Heart left ventricle (tissue), 16 donors: ENCODE data around the gene UBAP1L. TPM values are rescaled to one million over a fixed set of nuclear protein-coding genes. Genes with fewer than 3 reads are reported as not detected.

Experiments
- ATAC-seq, 4 donors: fragments of 200-7000 bp; cut with Tn5 transposase; one replicate each; pipeline ENCODE4 v1.9.1; 2020 to 2022; ENCODE audit warnings: moderate library complexity in 4 of 4, mild to moderate bottlenecking in 3 of 4, moderate number of reproducible peaks in 1 of 4
- DNase-seq, 5 donors: peaks; one replicate each; pipeline ENCODE4 v3.0.0-alpha.2; 2020
- H3K27ac ChIP-seq, 12 donors: fragments of 200-600 bp; sonication (generic) in 4 of 12; one replicate each; pipeline versions ENCODE4 v1.5.0 to v1.8.0; 2016 to 2022; ENCODE audit warnings: mild to moderate bottlenecking in 2 of 12
- H3K27me3 ChIP-seq, 9 donors: fragments of 200-600 bp; sonication (generic) in 2 of 9; one replicate each; pipeline versions ENCODE4 v1.5.1 to v1.8.0; 2016 to 2022; ENCODE audit warnings: mild to moderate bottlenecking in 3 of 9
- H3K36me3 ChIP-seq, 9 donors: fragments of 200-600 bp; sonication (generic) in 2 of 9; one replicate each; pipeline versions ENCODE4 v1.5.0 to v1.8.0; 2018 to 2022; ENCODE audit warnings: mild to moderate bottlenecking in 2 of 9
- H3K4me1 ChIP-seq, 12 donors: fragments of 200-600 bp; sonication (generic) in 4 of 12; one replicate each; pipeline versions ENCODE4 v1.5.0 to v1.8.0; 2016 to 2022; ENCODE audit warnings: mild to moderate bottlenecking in 3 of 12
- H3K4me3 ChIP-seq, 12 donors: fragments of 200-600 bp; sonication (generic) in 4 of 12; one replicate each; pipeline versions ENCODE4 v1.5.0 to v1.8.0; 2017 to 2022; ENCODE audit warnings: mild to moderate bottlenecking in 9 of 12, moderate library complexity in 4 of 12
- H3K9me3 ChIP-seq, 12 donors: fragments of 200-600 bp; sonication (generic) in 4 of 12; one replicate each; pipeline versions ENCODE4 v1.5.0 to v1.8.0; 2016 to 2022; ENCODE audit warnings: mild to moderate bottlenecking in 1 of 12
- POLR2A ChIP-seq, 2 donors: fragments of 450-650 bp; IDR thresholded peaks; one replicate each; pipeline ENCODE4 v1.6.1; 2017; ENCODE audit warnings: antibody characterized with exemption in 2 of 2, mild to moderate bottlenecking in 2 of 2, moderate library complexity in 2 of 2
- WGBS, 4 donors: extraction: QIAGEN DNeasy Blood & Tissue Kit in 2 of 4; methylation state at CpG; one replicate each; pipeline versions ENCODE4 v1.1.5 to v1.1.7; 2013 to 2018; 5-methylcytosine and 5-hydroxymethylcytosine counted together
- intact Hi-C, 10 donors: fragments of 100-400 bp; cut with DNase I; formaldehyde crosslinking; loops; one replicate each; pipeline versions ENCODE4 v1.11.1 to v1.14.2; 2022
- polyA plus RNA-seq, 2 donors: library from polyadenylated mRNA; stranded (reverse); fragments of 200-250 nt; gene quantifications; one replicate each; pipeline ENCODE4 v1.2.3, GENCODE V29; 2013
- total RNA-seq, 9 donors: library from RNA; depleted of rRNA in 2 of 9; stranded (reverse); fragments of >200 nt in 2 of 9; fragmentation: NEBNext Ultra II Directional in 3 of 9; extraction: Animal tissue kit (Norgen Biotek cat#: 25700) in 3 of 9; gene quantifications; one replicate each; pipeline versions ENCODE4 v1.1.0 to v1.2.4, GENCODE V29; 2016 to 2023
- TF ChIP-seq, protein P1 (sequence below), 12 donors: fragments of 200-600 bp; sonication (generic) in 4 of 12; IDR thresholded peaks; one replicate each; pipeline versions ENCODE4 v1.5.0 to v1.8.0; 2018 to 2022; ENCODE audit warnings: antibody characterized with exemption in 12 of 12, mild to moderate bottlenecking in 5 of 12
- donor health status: ischemic (EF 13 %, LVEDD 7.1; RV severe dilation, severe dysfunction).
- donor health status: healthy with polysubstance abuse.
- donor health status: DM: no; HTN: yes; CAD: no.
- donor health status: DM: no; HTN: no; CAD: no.
- donor health status: ischemic (EF 25% LVEDD 6.9; RV normal size, moderate dysfunction).
- donor health status: ischemic (EF 25% LVEDD 5.7; RV mildly dilated, moderate dysfunction).
- donor health status: healthy.
- donor health status: DM: yes; HTN: yes; CAD: no.
- donor health status: ischemic (EF 35%, LVEDD 5.7; RV mildly dilated, moderate dysfunction).
- donor health status: nonischemic (EF 11% LVEDD 7.7; RV severe dilation, severe dysfunction).
- donor health status: DM: yes; HTN: yes; CAD: no.
- donor health status: PGD.
- donor health status: ischemic (EF 29% LVEDD 5.4; RV normal size, mild dysfunction).
- donor health status: nonischemic (EF 23%, LVEDD 6.1; RV moderate dilation, normal function).

UBAP1L gene
- total and polyA plus RNA-seq, 11 donors, result 0.51 to 2.2 (median 1.3) TPM

DNA sequence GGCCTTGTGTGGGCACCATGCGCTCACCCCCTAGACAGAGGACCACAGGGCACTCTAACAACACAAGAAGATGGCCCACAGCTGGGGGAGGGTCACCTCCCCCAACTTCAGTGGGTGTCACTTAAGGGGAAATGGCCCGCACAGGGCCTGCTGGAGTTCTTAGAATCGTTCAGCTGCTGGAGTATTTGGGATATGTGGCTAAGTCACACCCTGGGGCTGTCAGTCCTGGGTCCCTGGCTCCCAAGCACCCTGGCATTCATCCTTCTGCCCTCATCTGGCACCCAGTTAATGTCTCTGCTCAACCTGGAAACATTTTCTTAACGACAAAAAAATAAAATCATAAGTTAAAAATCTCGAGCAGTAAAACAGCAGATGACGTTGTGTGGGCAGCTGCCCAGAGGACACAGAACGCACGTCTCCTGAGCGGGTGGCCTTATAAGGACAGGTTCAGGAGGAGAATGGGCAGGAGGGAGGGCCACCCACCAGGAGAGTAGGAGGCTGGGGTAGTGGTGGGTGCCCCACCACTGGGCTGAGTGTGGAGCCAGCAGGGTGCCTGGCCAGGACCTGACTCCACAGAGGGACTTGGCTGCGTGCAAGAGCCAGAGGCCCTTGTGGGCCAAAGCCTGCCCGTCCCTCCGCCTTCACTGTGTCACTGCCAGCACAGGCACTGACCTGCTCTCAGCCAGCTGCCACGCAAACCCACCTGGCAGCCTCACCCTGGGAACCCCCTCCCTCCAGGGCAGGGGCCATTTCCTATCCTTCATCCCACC is 26.9 kb downstream of the UBAP1L start:
- no peaks in the 10 kb centered on the region for H3K9me3 ChIP-seq
- 50 to 62% (median 50%) methylated on average over 12 to 13 of the region's 13 CpGs for WGBS, 4 donors
- intact Hi-C loops, result loop anchor here in 5 of 10 donors (2.0 to 10.0 kb wide), 3 partner anchors 33 to 53 kb away; no protein-coding TSS in a partner anchor
- H3K27me3 ChIP-seq, result peaks cover 0 to 3% (median 0%) of the 10 kb centered on the region in 9 donors
- no peak for TF ChIP-seq POLR2A (IDR thresholded peaks at IDR 0.05)
- TF ChIP-seq, protein P1, sequence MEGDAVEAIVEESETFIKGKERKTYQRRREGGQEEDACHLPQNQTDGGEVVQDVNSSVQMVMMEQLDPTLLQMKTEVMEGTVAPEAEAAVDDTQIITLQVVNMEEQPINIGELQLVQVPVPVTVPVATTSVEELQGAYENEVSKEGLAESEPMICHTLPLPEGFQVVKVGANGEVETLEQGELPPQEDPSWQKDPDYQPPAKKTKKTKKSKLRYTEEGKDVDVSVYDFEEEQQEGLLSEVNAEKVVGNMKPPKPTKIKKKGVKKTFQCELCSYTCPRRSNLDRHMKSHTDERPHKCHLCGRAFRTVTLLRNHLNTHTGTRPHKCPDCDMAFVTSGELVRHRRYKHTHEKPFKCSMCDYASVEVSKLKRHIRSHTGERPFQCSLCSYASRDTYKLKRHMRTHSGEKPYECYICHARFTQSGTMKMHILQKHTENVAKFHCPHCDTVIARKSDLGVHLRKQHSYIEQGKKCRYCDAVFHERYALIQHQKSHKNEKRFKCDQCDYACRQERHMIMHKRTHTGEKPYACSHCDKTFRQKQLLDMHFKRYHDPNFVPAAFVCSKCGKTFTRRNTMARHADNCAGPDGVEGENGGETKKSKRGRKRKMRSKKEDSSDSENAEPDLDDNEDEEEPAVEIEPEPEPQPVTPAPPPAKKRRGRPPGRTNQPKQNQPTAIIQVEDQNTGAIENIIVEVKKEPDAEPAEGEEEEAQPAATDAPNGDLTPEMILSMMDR (IDR thresholded peaks at IDR 0.05), result no peak
- peaks cover 0 to 5% (median 0%) of the 10 kb centered on the region in 9 donors for H3K36me3 ChIP-seq
- DNase-seq (peak; percentile 63 to 89 (median 80)), ATAC-seq (peak; percentile 69 to 86 (median 82))
- H3K4me1 ChIP-seq, result peaks cover 2 to 75% (median 36%) of the 10 kb centered on the region in 12 donors
- H3K27ac ChIP-seq, result peak overlapping the region; percentile 77 to 97 (median 90)
- no peak overlapping the region for H3K4me3 ChIP-seq

DNA sequence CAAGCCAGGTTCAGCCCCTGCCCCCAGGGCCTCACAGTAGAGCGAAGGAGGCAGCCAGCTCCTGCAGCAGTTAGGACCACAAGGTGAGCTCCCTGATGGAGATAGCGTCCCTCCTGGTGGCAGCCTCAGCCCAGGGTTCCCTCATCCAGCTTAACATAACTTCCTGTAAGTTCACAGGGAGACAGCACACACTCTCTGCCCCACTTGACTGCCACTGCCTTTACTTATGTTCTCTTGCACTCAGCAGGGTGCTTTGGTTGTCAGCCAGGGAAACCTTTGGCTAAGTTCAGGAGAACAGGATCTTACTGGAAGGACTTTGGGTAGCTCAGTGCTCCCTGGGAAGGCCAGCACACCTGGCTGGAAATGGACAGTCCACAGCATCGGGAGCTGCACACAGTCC is 27.6 kb downstream of the UBAP1L start:
- no peaks in the 10 kb centered on the region for H3K36me3 ChIP-seq
- H3K4me1 ChIP-seq, result peaks cover 9 to 81% (median 41%) of the 10 kb centered on the region in 12 donors
- no peaks in the 10 kb centered on the region for H3K9me3 ChIP-seq
- ATAC-seq (peak in 2 of 4 donors; percentile 1 to 7), DNase-seq (peak in 1 of 5 donors; percentile 29)
- H3K27ac ChIP-seq, result peak overlapping the region; percentile 77 to 97 (median 90)
- H3K4me3 ChIP-seq, result no peak overlapping the region
- intact Hi-C loops, result loop anchor here in 4 of 10 donors (5.0 to 10.0 kb wide), 2 partner anchors 35 to 53 kb away; no protein-coding TSS in a partner anchor
- 40 to 82% (median 71%) methylated on average over 1 to 3 of the region's 3 CpGs for WGBS, 4 donors
- TF ChIP-seq POLR2A (IDR thresholded peaks at IDR 0.05), result no peak
- TF ChIP-seq, protein P1 (IDR thresholded peaks at IDR 0.05), result no peak
- peaks cover 0 to 3% (median 0%) of the 10 kb centered on the region in 9 donors for H3K27me3 ChIP-seq

- Histone ChIP-seq H3K9me3 (no peaks in the 10 kb centered on the region), H3K36me3 (no peaks in the 10 kb centered on the region), H3K27ac (peak overlapping the region in 10 of 12 donors; percentile 64 to 97 (median 92)), H3K27me3 (peaks cover 0 to 3% (median 0%) of the 10 kb centered on the region in 9 donors), H3K4me3 (no peak overlapping the region), H3K4me1 (peaks cover 12 to 84% (median 46%) of the 10 kb centered on the region in 12 donors)
- intact Hi-C loops, result loop anchor here in 4 of 10 donors (5.0 to 10.0 kb wide), 2 partner anchors 34 to 52 kb away; no protein-coding TSS in a partner anchor
- TF ChIP-seq POLR2A (IDR thresholded peaks at IDR 0.05), result no peak
- TF ChIP-seq, protein P1 (IDR thresholded peaks at IDR 0.05), result peak in 2 of 12 donors; percentile 7 to 14
- ATAC-seq (no peak), DNase-seq (peak in 1 of 5 donors; percentile 25)
- WGBS, 4 donors, result 61 to 68% (median 65%) methylated on average over 4 to 6 of the region's 6 CpGs
These were observed 28.3 kb downstream of the UBAP1L start for GRCh38 chr15:65086680-65087111.
